Measurements from ENCODE around the gene DBH.

The DBH gene

DNA sequence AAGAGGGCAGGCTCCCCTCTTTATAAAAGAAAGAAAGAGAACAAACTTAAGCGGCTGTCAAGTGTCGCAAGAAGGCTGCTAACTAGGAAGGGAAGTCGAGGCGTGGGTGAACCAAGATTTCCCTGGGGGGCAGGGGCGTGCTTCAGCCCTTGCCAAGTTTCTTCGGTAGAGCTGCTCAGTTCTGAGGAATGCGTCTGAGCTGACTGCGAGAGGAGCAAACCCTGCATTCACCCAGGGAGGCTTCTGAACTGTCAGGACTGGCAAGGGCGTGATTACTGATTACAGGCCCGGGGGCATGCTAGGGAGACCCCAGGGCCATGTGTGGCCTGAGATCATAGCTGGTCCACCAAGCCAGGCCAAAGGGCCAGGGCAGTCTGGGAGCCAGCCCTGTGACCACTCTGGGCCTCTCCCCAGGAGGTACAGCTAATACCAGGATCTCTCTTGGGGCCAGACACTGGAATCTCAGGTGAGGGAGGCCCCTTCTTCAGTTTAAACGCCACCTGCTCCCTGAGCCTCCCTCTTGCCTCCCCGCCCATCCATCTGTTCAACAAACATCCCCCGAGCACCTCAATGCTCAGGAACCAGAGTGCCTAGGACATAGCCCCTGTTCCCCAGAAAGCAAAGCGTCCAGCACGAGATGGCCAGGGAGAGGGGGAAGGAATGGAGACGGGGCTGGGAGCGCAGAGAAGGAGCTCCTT, 71.1 kb downstream of the DBH start:
- TF ChIP-seq, protein P1, sequence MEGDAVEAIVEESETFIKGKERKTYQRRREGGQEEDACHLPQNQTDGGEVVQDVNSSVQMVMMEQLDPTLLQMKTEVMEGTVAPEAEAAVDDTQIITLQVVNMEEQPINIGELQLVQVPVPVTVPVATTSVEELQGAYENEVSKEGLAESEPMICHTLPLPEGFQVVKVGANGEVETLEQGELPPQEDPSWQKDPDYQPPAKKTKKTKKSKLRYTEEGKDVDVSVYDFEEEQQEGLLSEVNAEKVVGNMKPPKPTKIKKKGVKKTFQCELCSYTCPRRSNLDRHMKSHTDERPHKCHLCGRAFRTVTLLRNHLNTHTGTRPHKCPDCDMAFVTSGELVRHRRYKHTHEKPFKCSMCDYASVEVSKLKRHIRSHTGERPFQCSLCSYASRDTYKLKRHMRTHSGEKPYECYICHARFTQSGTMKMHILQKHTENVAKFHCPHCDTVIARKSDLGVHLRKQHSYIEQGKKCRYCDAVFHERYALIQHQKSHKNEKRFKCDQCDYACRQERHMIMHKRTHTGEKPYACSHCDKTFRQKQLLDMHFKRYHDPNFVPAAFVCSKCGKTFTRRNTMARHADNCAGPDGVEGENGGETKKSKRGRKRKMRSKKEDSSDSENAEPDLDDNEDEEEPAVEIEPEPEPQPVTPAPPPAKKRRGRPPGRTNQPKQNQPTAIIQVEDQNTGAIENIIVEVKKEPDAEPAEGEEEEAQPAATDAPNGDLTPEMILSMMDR (conservative IDR thresholded peaks at IDR 0.05; ENCODE audit: low read length): no peak
- peak; percentile 33 for DNase-seq (ENCODE audit: low read depth)
- H3K4me3 ChIP-seq (ENCODE audit: low read length): no peak overlapping the region

DNA sequence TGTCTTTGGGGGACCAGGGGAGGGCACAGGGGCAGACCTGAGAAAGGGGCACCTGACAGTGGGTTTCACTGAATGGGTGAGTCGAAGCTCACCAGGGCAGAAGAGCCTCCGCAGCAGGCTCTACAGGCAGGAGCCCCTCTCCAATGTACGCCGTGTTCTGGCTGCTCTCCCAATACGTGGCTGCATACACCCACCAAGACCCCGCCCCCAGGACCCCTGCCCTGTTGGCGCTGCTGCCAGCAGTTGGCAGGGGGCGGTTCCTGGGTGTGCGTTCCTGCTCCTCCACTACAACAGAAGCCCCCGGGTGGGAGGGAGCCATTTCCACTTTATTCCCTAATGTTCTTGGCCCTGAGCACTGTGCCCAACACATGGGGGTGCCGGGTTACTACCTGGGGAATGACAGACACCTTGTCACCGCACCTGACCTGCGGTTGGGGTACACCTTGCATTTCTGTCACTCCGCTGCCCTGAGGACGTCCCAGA, 71.6 kb downstream of the DBH start:
- no peak overlapping the region for H3K4me3 ChIP-seq (ENCODE audit: low read length)
- TF ChIP-seq, protein P1 (conservative IDR thresholded peaks at IDR 0.05; ENCODE audit: low read length): no peak
- DNase-seq (ENCODE audit: low read depth): no peak

- H3K4me3 ChIP-seq (ENCODE audit: low read length): no peak overlapping the region
- no peak for DNase-seq (ENCODE audit: low read depth)
- TF ChIP-seq, protein P1 (conservative IDR thresholded peaks at IDR 0.05; ENCODE audit: low read length): no peak
Observed at GRCh38 chr9:133708246-133709014, 72.3 kb downstream of the DBH start.
